NCI-H2081 treated with DMSO at 0.1 percent for 48 hours (cell line): ENCODE results near the gene COPS9.

Experiments
- DNase-seq: peaks from one replicate; lab custom pipeline; 2025; lab: John Stamatoyannopoulos, UW

The COPS9 gene

DNA sequence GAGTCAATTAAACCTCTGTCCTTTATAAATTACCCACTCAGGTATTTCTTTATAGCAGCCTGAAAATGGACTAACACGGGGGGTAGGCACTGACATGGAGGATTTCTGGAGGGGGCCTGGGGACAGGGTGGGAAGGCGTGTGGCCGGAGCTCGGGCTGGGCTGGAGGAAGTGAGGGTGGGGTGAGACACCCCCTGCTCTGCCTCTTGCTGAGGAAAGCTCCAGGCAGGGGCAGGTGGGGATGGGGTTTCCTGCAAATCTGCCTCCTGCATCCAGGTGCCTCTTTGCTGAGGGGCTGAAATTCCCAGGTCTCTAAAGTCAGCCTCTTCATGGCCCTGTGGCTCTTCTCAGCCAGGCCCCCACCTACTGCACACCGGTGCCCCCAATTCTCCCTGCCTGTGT, 30.1 kb upstream of the COPS9 start:
- no peak for DNase-seq

DNA sequence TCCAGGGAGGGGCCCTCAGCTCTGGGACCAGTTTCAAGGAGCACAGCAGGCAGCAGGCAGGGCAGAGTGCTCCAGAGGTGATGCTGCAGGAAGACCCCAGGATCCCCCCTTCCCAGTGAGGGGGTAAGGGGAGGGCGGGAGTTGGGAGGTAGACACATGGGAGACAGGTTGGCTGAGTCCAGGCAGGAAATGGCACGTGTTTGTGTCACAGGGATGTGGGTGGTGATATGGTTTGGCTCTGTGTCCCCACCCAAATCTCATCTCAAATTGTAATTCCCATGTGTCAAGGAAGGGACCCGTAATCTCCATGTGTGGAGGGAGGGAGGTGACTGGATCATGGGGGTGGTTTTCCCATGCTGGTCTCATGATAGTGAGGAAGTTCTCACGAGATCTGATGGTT, 29.6 kb upstream of the COPS9 start:
- no peak for DNase-seq

DNA sequence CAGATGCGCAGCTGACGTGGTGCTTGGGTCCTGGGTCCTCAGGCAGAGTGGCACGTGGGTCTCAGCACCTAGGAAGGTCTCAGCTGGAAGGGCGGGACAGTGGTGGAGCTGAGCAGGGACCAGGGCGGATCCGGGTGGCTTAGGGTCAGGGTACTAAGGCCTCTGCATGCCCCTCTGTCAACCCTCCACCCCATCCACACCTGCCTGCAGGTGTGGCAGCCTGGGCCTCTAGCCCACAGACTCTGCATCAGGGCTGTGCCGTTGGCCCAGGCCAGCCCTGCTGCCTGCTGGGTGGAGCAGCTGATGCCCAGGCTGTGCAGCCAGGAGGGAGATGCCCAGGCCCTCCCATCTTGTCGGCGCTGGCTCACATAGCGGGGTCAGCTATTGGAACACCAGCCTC, 28.9 kb upstream of the COPS9 start:
- DNase-seq: no peak

DNA sequence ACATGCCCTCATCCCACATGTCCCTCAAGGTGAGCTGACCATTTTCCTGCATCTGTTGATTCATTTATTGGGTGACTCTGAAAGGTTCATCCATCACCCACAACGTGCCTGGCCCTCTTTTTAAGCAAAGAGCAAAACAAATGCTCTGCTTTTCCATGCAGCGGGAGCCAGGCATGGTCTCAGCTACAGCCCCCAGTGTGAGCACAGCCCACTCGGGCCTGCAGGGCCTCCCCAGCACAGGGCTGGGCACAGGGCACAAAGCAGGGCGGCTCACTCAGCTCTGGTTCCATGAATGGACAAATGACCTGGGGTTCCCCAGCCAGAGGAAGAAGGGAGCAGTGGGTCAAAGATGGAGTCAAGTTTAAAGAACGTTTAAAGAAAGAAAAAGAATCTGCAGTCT, 28.5 kb upstream of the COPS9 start:
- no peak for DNase-seq

DNA sequence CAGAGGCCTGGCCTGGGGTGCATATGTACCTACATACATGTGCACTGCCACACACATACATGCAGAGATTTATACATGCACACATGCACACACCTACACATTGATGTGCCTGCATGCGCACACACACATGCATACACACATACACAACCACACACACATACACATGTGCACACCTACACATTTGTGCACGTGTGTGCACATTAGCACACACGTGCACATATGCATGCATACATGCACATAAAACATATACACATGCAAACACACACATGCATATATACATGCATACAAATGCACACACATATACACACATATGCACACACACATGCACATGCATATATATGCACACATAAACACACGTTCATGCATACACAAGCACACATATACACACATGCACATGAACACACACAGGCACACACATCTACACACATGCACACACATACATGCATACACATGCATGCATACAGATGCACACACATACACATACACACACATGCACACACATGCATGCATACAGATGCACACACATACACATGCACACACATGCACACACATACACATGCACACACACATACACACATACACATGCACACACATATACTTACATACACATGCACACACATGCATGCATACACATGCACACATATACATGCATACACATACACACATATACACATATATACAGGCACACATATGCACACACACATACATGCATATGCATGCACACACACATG, 27.9 kb upstream of the COPS9 start:
- DNase-seq: no peak

DNA sequence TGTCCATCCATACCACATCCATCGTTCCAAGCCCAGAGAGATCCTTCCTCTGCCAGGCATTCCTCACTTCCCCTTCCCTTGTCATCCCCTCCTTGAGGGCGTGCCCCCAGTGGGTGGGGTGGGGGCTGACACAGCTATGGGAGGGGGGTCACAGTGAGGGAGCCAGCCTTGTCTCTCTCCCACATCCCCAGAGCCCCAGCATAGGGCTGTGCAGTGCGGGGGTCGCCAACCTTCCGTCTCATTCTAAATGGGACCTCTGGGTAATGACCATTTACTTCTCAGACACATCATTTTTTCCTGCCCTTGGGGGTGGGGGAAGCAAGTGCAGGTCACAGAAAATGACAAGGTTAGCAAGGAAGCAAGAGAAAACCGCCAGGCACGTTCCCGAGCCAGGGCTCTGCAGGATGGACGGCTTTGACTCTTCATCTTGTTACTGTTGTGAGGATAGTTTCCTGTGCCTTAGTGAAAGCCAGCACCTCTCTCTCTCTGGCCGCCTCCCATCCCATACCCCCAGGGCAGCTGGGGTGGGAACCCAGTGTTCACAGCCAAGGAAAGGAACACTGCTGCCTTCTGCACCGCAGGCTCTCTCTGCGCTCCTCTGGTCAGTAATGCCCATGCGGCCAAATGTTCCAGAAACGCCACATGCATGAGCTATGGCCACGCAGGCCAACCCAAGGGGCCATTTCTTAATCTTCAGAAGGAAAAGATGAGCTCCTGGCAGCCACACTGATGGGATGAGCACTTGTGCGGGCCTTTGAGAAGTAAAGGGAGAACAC, 27.0 kb upstream of the COPS9 start:
- DNase-seq: no peak

DNA sequence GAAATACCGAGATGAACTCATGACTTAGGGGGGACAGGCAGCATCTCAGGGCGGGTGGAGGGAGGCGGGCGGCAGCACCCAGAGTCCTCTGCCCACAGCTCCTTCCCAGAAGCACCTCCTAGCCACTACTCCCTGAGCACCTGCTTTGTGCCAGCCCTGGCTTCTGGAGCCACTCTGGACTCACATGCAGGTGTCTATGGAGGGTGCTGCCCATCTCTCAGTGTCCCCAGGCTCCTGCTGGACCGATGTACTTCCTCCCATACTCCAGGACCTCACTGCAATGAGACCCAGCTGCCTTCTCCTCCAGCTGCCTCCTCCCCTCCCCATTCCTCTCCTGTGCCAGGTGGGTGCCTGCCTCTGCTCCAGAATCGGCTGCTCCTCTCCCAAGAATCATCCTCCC, 26.4 kb upstream of the COPS9 start:
- DNase-seq: no peak

DNA sequence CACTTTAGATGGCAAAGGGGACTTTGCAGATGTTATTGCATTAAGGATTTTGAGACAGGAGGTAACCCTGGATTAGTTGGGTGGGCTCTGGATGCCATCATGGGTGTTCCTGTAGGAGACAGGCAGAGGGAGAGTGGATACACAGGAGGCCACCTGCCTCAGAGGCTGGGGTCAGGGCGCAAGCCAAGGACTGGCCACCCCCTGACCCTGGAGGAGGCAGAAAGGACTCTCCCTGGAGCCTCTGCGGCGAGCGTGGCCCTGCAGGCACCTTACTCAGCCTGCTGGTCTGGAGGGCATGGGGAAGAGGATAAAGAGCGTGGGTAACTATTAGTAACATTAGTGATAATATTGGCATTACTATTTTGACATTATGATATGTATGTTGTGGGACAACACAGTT, 25.9 kb upstream of the COPS9 start:
- DNase-seq: no peak

DNA sequence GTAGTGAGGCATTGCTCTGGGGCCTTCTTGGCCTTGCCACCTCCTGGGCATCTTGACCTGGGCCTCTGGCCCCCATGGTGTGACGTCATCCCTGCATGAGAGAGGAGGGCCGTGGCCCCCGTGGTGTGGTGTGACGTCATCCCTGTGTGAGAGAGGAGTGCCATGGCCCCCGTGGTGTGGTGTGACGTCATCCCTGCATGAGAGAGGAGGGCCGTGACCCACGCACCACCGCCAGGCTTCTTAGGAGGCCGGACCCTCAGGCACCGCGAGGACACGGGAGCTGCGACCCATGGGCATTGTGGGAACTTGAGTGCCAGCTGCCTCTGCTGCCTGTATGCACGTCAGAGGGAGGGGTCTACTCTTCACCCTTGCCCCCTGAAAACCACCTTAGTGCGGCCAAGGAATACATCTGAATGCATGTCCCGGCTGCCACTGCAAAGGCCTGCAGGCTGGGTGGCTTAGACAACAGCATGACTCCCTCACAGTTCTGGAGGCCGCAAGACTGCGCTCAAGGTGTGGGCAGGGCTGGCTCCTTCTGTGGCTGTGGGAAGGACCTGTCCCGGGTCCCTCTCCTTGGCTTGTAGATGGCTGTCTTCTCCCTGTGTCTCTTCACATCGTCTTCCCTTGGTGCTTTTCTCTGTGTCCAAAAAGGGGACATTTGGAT, 25.1 kb upstream of the COPS9 start:
- DNase-seq: no peak

DNA sequence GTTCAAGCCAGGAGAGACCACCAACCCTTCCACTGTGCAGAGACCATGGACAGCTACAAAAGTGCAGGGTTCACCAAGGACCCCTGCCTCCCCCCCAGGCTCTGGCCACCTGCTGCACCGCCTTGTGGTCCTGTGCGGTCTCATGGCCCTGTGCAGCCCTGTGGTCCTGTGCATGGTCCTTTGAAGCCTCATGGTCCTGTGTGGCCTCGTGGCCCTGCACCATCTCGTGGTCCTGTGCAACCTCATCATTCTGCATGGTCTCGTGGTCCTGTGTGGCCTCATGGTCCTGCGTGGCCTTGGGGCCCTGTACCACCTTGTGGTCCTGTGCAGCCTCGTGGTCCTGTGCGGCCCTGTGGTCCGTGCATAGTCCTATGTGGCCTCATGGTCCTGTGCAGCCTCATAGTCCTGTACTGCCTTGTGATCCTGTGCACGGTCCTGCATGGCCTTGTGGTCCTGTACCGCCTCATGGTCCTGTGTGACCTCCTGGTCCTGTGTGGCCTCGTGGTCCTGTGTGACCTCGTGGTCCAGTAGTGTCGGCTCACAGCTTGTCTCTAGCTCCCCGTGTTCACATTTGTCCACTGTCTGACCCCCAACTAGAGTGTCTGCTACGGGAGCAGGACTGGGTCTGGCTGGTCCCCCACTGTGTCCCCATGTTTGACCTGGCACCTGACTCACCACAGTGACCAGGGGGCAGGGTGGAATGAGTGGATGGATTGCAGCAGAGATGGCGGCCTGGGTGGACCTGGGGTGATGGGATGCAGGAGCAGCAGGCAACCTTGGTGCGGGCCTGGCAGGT, 24.4 kb upstream of the COPS9 start:
- DNase-seq: no peak

DNA sequence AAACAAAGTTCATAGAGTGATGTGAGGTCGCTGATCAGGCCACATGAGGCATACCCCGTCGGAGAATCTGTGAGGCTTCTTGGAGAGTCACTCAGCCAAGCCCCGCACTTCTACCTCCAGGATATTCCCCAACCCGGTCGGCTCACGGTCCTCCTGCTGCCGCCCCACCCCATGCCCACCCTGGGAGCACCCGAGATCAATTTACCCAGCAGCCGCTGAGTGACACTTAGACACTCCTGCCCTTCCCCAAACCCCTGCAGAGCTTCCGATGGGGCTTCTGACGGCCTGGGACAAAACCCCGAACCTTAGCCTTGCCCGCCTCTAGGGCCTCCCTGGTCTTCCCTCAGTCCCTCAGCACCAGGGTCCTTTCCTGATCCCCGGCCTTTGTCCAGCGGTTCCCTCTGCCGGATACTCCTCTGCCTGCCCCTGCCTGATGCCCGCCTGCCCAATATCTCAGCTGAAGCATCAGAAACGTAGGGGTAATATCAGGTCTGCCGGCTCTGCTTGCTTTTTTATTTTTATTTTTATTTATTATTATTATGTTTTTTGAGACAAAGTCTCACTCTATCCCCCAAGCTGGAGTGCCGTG, 23.2 kb upstream of the COPS9 start:
- no peak for DNase-seq

DNA sequence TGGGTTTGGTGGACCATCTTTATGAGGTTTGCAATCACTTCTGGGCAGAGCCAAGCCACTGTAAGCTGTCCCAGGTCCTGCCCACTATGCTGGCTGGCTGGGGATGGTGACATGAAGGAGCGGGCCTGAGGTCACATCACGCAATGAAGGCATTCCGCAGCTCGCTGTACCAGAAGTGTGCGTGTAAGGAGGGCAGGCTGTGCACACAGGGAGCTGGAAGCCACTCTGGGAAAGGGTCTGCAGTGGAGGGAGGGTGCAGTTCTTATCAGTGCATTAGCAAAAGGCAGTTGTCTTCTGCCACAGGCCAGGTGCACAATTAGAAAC, 21.0 kb upstream of the COPS9 start:
- DNase-seq: no peak

DNA sequence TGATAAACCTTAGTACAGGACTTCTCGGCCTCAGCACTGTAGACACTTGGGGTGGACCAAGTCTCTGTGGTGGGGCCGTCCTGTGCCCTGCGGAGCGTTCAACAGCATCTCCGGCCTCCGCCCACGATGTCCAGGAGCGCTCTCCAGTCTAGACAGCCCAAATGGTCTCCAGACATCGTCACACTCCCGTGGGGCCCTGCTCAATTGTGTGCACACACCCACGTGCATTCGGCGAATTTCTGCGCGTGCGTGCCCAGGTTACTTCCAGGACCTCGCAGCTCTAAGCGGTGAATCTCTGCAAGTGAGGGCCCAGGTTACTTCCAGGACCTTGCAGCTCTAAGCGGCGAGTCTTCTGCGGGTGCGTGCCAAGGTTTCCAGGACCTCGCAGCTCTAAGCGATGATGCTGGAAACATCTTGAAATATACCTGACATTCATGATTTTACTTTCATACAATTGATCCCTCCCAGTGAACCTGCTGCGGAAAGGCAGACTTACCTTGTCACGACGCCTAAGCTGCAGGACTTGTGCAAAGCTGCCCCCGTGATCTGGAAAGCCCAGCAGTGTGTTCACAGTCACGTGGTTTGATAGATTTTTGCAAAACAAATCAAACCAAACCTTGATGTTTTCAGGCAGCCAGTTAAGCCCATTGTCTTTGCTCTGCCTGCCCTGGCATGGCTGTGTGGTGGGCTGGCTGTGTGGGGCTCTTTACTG, 20.5 kb upstream of the COPS9 start:
- DNase-seq: no peak

DNA sequence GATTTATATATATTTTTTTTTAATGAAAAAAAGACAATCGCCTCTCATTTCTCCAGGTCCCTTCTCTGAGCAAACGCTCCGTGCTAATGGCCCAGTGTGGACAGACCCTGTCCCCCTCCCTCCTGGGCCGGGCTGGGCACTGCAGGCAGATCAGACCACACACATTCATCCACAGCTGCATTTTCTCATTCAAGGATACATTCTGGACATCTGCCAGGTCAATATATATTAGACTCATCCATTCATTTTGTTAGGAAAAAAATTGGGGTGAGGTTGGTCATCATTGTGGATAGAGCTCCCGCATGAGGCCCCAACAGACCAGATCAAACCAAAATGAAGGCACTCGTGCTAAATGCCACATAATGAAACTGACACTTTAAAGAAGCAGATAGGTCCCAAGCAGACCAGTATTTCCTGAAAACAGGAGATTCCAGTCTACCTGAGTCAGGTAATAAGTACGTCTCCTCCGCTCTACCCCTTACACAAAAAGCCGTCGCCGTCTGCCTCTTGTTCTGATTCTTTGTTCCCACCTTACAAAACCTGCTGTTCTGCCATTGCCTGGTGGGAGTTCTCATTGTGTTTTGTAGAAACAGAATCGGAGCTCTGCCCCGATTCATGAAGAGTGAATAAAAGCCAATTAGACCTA, 19.8 kb upstream of the COPS9 start:
- no peak for DNase-seq

DNA sequence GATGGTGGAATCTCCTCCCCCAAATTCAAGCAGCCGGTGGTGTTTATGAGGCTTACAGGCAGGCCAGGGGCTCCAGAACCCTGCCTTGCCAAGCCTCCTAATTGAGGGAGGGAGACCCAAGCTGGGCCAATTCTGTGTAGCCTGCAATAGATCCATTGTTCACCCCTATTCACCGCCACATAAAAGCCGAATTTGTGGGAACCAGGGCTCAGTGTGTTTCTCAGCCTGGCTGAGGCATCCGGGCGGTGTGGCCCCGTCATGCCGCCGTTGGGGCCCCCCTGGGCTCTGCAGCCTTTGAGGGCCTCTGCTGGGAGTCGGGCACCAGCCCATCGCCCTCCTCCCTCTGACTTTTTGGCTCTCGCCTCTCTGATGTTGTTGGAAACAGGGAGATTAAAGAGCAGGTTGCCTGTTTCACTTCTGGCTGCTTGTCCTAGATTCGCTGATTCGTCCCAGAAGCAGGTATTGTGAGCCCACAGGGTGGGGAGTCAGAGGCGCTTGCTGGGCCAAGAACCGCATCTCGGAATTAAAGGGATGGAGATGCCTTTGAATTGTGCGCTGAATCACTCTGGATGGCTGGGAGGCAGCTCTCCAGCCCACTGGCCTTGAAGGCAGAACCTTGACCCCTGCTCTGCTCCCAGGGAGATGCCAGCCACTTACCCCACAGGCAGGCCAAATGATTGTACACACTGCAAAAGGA, 19.1 kb upstream of the COPS9 start:
- DNase-seq: no peak

DNA sequence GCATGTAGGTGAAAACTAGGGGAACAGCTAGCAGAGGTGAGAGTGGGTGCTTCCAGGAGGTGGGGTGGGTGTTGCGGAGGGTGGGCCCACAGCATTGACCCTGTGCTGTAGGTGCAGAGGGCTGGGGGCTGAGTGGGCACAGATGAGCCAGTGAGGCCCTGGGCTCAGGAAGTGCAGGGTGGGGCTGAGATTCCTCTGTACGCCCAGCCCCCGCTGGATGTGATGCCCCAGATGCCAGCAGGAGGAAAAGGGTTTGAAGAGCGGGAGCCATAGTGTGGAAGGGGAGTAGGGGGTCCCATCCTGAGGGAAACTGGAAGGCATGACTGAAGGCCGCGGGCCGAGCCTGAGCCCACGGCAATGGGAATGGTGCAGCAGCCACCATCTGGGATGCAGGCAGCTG, 18.5 kb upstream of the COPS9 start:
- no peak for DNase-seq

DNA sequence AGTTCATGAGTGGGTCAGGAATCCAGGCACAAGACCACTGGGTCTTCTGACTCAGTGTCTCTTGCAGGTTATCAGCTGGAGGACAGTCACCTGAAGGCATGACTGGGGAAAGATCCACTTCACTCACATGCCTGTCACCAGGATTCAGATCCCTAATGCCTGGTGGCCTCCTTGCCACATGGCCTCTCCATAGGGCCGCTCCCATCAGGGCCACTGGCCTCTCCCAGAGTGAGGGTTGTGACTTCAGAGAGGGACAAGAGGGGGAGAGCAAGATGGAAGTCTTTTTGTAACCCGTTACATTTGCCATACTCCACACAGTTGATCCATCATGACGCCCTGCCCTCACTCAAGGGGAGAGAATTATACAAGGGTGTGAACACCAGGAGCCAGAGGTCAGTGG, 17.3 kb upstream of the COPS9 start:
- DNase-seq: no peak

DNA sequence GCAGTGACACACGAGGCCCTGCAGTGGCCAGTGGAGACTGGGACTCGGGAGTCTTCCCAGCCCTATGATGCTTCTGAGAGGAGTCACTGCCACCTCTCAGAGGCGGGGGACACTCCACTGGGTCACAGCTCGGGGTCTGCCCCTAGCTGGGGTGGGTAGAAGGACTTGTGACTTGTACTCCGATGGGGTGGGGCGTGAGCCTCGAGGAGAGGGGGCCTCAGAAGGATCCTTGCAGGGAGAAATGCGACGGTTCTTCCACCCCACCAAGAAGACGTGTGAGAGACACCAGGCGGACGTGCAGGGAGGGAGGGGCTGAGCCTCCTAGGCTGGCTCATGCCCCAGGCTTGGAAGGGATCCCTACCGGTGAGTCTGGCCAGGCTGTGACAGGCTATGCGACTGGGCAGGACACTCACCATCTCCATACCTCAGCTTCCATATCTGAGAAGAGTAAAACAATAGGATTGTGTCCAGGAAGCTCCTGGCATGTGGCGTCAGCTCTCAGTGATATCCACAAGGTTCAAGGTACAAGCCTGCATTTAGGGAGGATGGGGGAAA, 15.4 kb upstream of the COPS9 start:
- no peak for DNase-seq

DNA sequence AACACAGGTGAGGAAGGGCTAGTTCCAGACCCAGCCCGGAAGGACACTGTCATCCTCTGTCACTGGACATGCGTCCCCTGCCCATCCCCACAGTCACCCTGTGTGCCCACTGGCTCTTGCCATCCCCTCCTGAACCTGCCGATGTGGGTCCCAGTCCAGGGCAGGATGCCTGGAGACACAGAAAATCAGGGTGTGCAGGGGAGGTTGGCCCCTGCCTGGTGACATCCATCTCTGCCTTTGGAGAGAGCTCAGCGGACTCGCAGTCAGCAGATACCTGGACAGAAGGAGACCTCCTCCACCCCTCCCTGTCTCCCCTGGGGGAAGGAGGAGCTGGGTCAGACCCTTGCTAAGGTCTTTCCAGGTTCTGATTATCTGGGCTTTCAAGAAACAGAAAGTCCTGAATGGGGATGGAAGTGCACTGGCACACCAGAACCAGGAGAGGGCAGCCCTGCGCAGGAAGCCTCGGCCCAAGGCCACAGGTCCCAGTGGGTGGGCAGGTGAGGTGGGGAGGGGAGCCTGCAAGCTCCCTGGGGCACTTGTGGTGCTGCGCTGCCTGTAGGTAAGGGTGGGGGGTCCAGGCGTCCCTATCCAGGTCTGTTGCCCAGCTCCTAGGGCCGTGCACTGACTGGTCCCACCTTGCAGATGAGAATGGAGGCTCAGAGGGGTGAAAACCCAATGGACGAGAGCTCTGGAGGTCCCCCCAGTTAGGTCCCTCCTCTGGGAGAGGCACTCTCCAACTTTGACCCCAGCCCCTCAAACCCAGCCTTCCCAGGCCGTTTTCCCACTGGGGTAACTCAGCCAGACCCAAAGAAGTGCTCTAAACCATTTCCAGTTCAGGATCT, 14.1 kb upstream of the COPS9 start:
- DNase-seq: no peak
